SW480 (cell line): Measurements from ENCODE around the gene PCYOX1L.
"Not testable (repeated sequence)": the region's sequence is repeated elsewhere in the genome, so short reads cannot be mapped to it uniquely, and the experiment has no call there.

Experiments
- DNase-seq: peaks from one replicate; pipeline ENCODE4 v3.0.0-alpha.2; 2016; ENCODE audit warnings: low spot score

PCYOX1L gene

DNA sequence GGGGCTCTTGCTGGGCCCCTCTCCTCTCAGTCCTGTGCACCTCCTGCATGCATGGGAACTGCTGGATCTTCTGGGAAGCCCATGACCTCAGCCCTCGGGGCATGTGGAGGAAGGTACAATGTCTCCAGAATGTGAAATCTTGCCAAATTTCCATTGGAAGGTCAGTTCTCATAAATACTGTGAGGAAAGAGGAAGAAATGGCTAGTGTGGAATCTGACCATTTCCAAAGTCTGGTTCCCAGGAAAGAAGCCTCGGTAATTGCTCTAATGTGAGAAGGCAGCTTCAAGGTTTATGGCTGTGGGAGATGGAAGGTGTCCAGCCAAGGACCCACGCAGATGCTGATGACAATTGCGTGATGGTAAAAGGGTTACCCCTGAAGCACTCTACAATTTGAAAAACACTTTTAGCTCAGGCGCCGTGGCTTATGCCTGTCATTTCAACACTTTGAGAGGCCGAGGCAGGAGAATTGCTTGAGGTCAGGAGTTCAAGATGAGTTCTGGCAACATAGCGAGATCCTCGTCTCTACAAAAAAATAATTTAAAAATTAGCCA is 29.3 kb downstream of the PCYOX1L start:
- no peak for DNase-seq

GRCh38 chr5:149387982-149388381 is 30.1 kb downstream of the PCYOX1L start:
- DNase-seq = no peak

- no peak for DNase-seq
Measured at GRCh38 chr5:149388498-149389190, 30.8 kb downstream of the PCYOX1L start.

- DNase-seq = no peak
Measured at GRCh38 chr5:149389552-149390495, 32.0 kb downstream of the PCYOX1L start.

DNA sequence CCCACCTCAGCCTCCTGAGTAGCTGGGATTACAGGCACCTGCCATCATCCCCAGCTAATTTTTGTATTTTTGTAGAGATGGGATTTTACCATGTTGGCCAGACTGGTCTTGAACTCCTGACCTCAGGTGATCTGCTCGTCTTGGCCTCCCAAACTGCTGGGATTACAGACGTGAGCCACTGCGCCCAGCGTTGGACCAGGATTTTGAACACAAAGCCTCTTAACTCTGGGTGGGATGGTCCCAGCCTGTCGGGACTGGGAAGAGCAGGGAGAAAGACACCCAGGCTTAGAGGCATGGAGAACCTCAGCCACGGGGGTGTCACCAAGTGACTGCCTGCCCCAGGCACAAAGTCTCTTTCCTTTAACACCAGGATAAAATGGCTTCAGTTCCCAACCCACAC is 33.2 kb downstream of the PCYOX1L start:
- not testable (repeated sequence) for DNase-seq

DNA sequence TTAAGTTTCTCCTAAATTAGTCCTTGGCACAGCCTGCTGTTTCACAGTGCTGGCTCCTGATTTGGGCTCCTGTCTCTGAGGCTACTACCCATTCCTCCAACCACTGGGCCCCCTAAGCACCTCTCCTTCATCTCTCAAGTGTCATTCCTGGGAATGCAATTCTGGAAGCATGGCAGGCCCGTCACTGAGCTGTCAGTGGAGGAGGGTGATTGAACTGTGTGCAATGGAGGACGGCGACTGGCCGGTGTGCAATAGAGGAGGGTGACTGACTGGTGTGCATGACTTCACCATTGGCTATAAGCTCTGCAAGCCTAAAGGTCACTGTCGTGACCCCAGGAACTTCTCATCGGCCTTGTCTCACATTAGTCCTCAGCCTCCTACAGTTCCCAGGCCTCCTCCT is 33.7 kb downstream of the PCYOX1L start:
- DNase-seq = no peak

DNA sequence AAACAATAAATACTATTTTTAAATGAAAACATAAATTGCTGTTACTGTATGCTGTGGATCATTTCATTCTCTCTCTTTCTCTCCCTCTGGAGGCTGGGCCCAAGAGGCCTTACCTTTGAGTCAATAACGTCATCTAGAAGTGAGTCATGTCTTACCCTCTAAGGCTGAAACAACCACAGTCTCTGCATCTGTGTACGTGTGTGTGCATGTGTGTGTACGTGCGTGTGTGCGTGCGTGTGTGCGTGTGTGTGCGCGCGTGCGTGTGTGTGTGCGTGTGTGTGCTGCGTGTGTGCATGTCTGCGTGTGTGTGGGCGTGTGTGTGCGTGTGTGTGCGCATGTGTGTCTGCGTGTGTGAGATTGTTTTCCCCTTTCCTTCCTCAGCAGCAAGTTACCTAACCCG is 34.9 kb downstream of the PCYOX1L start:
- DNase-seq = no peak

DNA sequence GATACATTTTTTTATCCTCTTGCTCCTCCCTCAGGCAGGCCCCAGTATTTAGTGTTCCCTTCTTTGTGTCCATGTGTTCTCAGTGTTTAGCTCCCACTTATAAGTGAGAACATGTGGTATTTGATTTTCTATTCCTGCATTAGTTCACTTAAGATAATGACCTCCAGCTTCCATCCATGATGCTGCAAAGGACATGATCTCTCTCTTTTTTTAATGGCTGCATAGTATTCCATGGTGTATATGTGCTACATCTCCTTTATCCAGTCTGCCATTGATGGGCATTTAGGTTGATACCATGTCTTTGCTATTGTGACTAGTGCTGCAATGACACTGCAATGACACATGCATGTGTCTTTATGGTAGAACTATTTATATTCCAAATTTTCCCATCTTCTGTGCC is 37.1 kb downstream of the PCYOX1L start:
- DNase-seq = not testable (repeated sequence)

DNA sequence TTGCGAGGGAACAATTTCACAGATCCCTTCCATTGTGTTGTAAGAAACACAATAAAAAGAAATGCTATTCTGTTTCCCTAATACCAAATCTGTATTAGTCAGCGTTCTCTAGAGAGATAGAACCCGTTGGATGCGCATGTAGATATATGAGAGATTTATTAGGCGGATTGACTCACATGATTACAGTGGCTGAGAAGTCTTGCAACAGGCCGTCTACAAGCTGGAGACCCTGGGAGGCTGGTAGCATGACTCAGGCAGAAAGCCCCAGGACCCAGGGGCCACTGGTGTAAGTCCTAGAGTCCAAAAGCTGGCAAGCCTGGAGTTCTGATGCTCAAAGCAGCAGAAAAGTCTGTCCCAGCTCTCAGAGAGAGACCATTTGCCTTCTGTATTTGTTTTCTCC is 39.7 kb downstream of the PCYOX1L start:
- no peak for DNase-seq

DNA sequence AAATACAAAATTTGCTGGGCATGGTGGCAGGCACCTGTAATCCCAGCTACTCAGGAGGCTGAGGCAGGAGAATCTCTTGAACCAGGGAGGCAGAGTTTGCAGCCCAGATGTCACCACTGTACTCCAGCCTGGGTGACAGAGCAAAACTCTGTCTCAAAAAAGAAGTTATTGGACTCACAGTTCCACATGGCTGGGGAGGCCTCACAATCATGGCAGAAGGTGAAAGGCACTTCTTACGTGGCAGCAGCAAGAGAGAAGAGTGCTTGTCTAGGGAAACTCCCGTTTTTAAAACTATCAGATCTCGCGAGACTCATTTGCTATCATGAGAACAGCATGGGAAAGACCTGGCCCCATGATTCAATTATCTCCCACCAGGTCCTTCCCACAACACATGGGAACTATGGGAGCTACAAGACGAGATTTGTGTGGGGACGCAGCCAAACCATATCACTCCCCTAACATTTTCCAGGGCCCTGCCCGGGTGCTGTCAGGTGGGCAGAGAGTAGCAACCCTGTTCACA is 41.0 kb downstream of the PCYOX1L start:
- not testable (repeated sequence) for DNase-seq

DNA sequence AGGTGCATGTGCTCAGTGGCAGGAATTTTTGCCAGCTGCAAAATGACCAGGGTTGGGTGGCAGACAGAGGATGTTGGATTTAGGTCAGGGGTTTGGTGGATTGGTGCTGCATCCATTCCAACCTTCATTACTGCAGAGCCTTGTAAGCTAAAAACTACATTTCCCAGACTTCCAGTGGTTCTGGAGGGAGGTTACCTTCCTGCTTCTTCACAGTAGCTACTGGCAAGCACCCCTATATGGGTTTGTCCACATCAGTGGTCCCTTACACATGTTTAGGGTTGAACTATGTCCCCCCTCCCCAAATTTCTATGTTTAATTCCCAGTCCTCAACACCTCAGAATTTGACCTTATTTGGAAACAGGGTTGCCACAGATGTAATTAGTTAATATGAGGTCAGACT is 41.9 kb downstream of the PCYOX1L start:
- DNase-seq = no peak

GRCh38 chr5:149400304-149400703 is 42.5 kb downstream of the PCYOX1L start:
- DNase-seq = no peak

- no peak for DNase-seq
Measured at GRCh38 chr5:149401051-149401450, 43.2 kb downstream of the PCYOX1L start.

GRCh38 chr5:149402291-149402690 is 44.4 kb downstream of the PCYOX1L start:
- no peak for DNase-seq

GRCh38 chr5:149403923-149404745 is 46.3 kb downstream of the PCYOX1L start:
- no peak for DNase-seq

DNA sequence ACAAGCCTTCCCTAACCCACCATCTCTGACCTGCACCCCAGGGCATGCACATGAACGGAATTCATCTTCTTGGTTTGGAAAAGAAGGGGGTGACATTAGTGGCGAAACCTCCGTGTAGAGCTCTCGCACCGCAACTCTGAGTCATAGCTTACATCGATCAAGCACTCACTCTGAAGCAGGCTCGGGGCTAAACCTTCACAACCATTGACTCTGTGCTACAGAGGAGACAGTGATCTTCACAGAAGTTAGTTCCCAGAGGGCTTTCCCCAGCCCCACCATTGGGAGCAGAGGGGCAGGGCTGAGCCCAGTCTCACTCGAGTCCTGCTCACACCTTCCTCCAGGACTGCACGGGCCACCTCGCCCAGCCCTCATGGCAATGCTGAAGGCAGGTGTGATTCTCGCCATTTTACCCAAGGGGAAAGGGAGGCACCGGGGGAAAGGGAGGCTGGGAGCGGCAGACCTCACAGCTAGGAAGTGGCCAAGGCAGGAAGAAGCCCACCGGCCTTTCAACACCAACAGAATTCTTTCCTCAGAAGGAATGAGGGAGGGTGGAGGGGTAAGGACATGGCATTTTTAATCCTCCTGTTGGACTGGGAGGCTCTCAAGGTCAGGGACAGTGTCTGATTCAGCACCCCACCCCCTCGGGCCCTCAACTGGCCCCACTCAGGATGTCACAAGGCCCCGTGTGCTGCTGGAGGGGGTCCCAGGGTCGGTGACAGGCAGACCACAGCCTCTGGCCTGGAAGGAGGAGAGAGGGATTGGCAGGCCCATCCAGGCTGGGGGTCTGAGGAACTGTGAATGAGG is 47.1 kb downstream of the PCYOX1L start:
- DNase-seq = no peak

DNA sequence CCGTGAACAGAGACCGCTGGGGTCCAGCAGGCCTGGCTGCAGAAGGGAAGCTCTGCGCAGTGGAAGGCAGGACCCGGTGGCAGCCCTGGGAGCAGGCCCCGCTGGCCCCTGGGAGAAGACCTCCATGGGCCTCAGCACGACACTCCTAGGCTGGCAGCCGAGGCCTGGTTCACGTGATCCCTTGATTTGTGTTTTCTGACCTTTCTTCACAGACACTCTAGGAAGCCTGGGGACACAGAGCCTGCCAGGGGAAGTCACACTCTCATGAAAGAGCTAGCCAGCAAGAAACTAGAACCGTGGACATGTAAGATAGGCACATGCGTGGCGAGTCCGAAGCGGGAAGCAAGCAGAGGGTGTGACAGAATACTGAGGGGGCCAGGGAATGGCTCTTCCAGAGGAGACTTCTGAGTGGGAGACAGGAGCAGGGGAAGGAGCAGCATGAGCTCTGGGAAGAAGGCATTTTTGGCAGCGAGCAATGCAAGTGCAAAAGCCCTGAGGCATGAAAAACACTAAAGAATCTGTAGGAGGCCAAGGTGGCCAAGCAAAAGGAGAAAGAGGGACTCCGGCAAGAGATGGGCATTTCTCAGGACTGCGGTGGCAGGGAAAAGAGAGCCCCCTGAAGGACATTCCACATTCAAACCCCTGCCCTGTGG is 47.8 kb downstream of the PCYOX1L start:
- DNase-seq = no peak

- no peak for DNase-seq
Measured at GRCh38 chr5:149406203-149406978, 48.5 kb downstream of the PCYOX1L start.

- no peak for DNase-seq
Measured at GRCh38 chr5:149406979-149407306, 49.1 kb downstream of the PCYOX1L start.
